Measurements from ENCODE around the gene MORN1. TPM values are rescaled to one million over a fixed set of nuclear protein-coding genes. Genes with fewer than 3 reads are reported as not detected.

The MORN1 gene
- total and polyA plus RNA-seq, 9 of the 15 experiments (the other 6 are each of a cell fraction or from before 2014, with no cell fraction given), result 0.24 to 9.3 (median 4.2) TPM

GRCh38 chr1:2377751-2378440, 13.5 kb downstream of the MORN1 start:
- no peak for ATAC-seq
- Histone ChIP-seq H3K27me3 (ENCODE audit: control insufficient read depth in 2 of 2, insufficient read depth in 2 of 2, low read length in 2 of 2) (peaks cover 51 to 83% of the 10 kb centered on the region in 2 experiments; a peak in 4 of 5 replicates), H3K9me3 (replicated peaks; ENCODE audit: control insufficient read depth, insufficient read depth, low read depth, low read length) (no peaks in the 10 kb centered on the region), H3K4me3 (no peak overlapping the region), H3K4me2 (ENCODE audit: insufficient read depth, low read length) (no peak overlapping the region), H3K79me2 (ENCODE audit: control insufficient read depth, insufficient read depth, low read length) (no peaks in the 10 kb centered on the region), H3K36me3 (ENCODE audit: control insufficient read depth, insufficient read depth, low read length) (no peaks in the 10 kb centered on the region), H3K9me1 (ENCODE audit: control insufficient read depth, insufficient read depth, low read length) (no peaks in the 10 kb centered on the region), H2AFZ (ENCODE audit: low read depth, low read length) (no peak overlapping the region), H3K27ac (ENCODE audit: extremely low read depth, low read depth, low read length) (no peak overlapping the region), H3K4me1 (replicated peaks in 1 of 2; ENCODE audit: control insufficient read depth in 2 of 2, insufficient read depth in 2 of 2, low read length in 2 of 2) (peaks cover 0 to 67% of the 10 kb centered on the region in 2 experiments; a peak in 2 of 5 replicates), H3K9ac (ENCODE audit: insufficient read depth in 1 of 2, low read depth in 2 of 2, low read length in 2 of 2) (no peak overlapping the region; a peak in 1 of 4 replicates), H4K20me1 (replicated peaks; ENCODE audit: control insufficient read depth, insufficient read depth, low read length) (peaks cover 17% of the 10 kb centered on the region)
- no TSS peak for BruUV-seq (replicated peaks)
- TF ChIP-seq ZBTB1 (CRISPR knock-in tag; IDR thresholded peaks at IDR 0.05; ENCODE audit: borderline replicate concordance, low read depth) (no peak), POLR2G (IDR thresholded peaks at IDR 0.05; ENCODE audit: low read depth, low read length) (0 out of 2 replicates have a peak, but pooled peaks have one; percentile 27), FIP1L1 (IDR thresholded peaks at IDR 0.05; ENCODE audit: low read depth, low read length, poor library complexity, severe bottlenecking) (peak; percentile 10), SNRNP70 (optimal IDR thresholded peaks at IDR 0.05; ENCODE audit: low read depth, low read length) (no peak), ZNF140 (CRISPR knock-in tag; IDR thresholded peaks at IDR 0.05) (no peak)
- POLR2A ChIA-PET, result interaction anchor here (0.6 to 1.2 kb wide), 4 partner anchors 10 to 246 kb away, joined by 3 to 4 read pairs (median 3); no protein-coding TSS in a partner anchor
- in situ Hi-C loops (cut with MboI) (loop anchor here (10.0 kb wide), 1 partner anchor 183 kb away; the partner anchor contains the start of gene FAAP20), intact Hi-C loops (cut with micrococcal nuclease) (loop anchor here (10.0 kb wide), 1 partner anchor 63 kb away; no protein-coding TSS in a partner anchor)
- no peak for DNase-seq (ENCODE audit: extremely low read depth in 1 of 4, low spot score in 3 of 4)
- 11% methylated on average over 16 of the region's 16 CpGs for WGBS (ENCODE audit: insufficient coverage, low coverage, missing lambda C conversion rate)
- FAIRE-seq, result no peak
- CTCF ChIA-PET (ENCODE audit: low intra/inter-chr PET ratio), result interaction anchor here (1.6 kb wide), 1 partner anchor 182 kb away, joined by 4 read pairs; no protein-coding TSS in a partner anchor

All from K562 (cell line).